GM21367 (cell line): ENCODE data around the gene VPS18.

Source experiments
- ATAC-seq: cut with Tn5 transposase; IDR thresholded peaks from one replicate; pipeline ENCODE4 v1.9.1; 2021; ENCODE audit not compliant: unreplicated experiment

Gene VPS18

GRCh38 chr15:40899536-40900207 is 5.4 kb downstream of the VPS18 start:
- no peak for ATAC-seq

- ATAC-seq, result no peak
These were observed 6.2 kb downstream of the VPS18 start for GRCh38 chr15:40900256-40901052.

GRCh38 chr15:40901053-40901443 is 6.8 kb downstream of the VPS18 start:
- ATAC-seq, result no peak

- ATAC-seq, result no peak
These were observed 8.6 kb downstream of the VPS18 start for GRCh38 chr15:40902605-40903561.

GRCh38 chr15:40904552-40905201 is 10.4 kb downstream of the VPS18 start:
- no peak for ATAC-seq

- peak; percentile 69 for ATAC-seq
These were observed 12.1 kb downstream of the VPS18 start for GRCh38 chr15:40906091-40906990.

- ATAC-seq, result no peak
These were observed 12.9 kb downstream of the VPS18 start for GRCh38 chr15:40906991-40907802.

GRCh38 chr15:40908095-40908494 is 13.8 kb downstream of the VPS18 start:
- ATAC-seq, result no peak

- no peak for ATAC-seq
These were observed 15.7 kb downstream of the VPS18 start for GRCh38 chr15:40909662-40910630.

GRCh38 chr15:40911141-40911540 is 16.9 kb downstream of the VPS18 start:
- no peak for ATAC-seq

- no peak for ATAC-seq
These were observed 17.4 kb downstream of the VPS18 start for GRCh38 chr15:40911693-40912092.

GRCh38 chr15:40912478-40912877 is 18.2 kb downstream of the VPS18 start:
- ATAC-seq, result no peak

- no peak for ATAC-seq
These were observed 19.8 kb downstream of the VPS18 start for GRCh38 chr15:40914013-40914412.

- no peak for ATAC-seq
These were observed 20.2 kb downstream of the VPS18 start for GRCh38 chr15:40914486-40914885.

GRCh38 chr15:40915116-40915661 is 20.9 kb downstream of the VPS18 start:
- no peak for ATAC-seq

GRCh38 chr15:40915679-40916078 is 21.4 kb downstream of the VPS18 start:
- no peak for ATAC-seq

GRCh38 chr15:40917585-40917984 is 23.3 kb downstream of the VPS18 start:
- ATAC-seq, result no peak
